GM18498 (cell line): ENCODE measurements around the gene FHAD1.

Experiments
- ATAC-seq: cut with Tn5 transposase; IDR thresholded peaks from one replicate; pipeline ENCODE4 v1.9.1; 2021; ENCODE audit warnings: mild to moderate bottlenecking, moderate library complexity; ENCODE audit not compliant: unreplicated experiment

FHAD1 gene

DNA sequence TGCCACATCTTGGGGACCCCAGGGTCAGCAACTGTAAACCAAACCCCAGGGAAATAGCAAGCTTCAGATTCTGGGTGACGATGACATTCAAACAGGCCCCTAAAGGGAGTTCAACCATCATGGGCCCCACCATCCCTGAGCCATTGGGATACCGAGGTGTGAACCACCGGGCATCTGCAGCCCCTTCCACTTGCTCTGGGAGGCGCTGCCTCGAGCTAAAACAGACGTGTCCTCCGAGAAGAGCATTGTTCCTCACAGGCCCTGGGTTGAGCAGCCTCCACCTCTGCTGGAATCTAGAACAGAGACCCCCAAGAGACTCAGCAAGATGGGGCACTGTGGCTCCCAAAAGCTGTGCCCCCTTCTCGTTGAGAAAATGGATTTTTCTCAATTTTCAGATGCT is 143.6 kb downstream of the FHAD1 start:
- no peak for ATAC-seq

DNA sequence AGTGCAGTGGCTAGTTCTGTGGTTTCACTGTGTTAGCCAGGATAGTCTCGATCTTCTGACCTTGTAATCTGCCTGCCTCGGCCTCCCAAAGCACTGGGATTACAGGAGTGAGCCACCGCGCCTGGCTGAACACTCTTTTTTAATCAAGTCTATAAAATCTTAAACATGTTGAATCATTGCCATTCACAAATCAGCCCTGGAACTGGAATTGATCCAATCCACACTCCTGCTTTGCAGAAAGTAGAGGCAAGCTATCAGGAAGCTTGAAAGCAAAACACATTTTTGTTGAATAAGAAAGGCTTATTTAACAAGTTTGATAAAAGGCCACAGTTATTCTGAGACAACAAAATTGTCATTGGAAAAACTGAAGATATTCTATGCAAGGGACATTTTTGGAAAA is 144.3 kb downstream of the FHAD1 start:
- no peak for ATAC-seq

DNA sequence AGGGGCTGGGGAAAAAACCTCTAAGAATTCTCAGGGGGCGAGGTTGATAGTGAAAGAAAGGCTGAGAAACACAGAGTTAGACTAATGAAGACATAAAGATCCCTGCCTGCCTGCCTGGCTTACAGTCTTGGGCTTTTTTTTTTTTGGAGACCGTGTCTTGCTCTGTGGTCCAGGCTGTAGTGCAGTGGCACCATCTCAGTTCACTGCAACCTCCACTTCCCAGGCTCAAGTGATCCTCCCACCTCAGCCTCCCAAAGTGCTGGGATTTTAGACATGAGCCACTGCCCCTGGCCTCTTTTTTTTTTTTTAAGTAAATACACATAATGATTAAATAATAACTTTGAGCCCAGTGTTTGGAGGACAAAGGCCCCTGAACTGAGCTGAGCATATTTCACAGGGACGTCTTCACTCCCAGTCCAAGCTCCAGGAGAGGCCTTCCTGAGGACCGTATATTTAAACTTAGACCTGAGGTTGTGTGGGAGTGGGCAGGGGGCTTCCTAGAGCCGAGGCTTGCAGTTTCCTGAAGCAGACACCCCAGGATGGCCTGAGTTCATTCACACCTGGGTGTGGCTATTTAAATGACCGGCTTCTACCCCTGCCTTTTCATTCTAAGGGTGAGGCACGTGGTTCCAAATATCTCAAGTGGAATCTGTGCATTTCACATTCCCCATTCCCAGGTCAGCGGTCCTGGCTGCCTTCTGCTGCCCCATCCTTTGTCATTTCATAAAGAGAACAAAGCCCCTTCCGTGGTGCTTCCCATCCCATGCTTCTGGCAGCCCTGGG is 146.6 kb downstream of the FHAD1 start:
- ATAC-seq: no peak

DNA sequence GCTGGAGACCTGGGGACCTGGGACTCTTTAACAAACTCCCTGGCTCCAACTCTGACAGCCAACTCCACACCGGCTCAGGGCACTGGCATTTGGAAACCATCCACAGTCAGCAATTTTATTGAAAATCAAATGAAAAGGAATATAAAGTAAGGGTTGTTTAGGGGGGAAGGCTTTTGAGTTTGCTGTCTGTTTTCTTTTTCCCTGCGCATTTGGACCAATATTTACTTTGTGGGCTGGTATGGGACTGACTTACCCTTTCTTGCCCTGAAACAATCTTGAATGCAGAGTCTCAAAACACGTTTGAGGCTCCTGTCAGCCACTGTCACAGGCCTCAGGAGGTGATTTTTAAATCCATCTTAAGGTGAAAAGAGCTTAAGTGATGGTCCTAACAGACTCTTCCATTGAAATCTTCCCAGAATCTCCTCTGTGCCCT is 147.3 kb downstream of the FHAD1 start:
- no peak for ATAC-seq

DNA sequence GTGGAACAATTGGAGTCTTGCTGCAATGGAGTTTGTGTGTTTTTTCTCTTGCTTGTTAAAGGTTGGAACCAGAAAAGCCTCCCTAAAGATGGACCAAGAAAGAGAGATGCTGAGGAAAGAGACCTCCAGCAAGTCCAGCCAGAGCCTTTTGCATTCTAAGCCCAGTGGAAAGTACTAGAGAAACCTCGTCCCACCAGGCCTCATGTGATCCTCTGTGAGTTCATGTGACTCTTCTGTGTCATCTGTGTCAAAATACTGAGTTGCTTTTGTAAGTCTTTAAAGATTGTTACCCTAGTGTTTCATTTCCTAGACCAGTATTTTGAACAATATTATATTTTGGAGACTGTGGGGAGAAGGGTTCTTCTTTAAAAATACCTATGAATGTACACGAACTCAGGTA is 150.2 kb downstream of the FHAD1 start:
- ATAC-seq: no peak

DNA sequence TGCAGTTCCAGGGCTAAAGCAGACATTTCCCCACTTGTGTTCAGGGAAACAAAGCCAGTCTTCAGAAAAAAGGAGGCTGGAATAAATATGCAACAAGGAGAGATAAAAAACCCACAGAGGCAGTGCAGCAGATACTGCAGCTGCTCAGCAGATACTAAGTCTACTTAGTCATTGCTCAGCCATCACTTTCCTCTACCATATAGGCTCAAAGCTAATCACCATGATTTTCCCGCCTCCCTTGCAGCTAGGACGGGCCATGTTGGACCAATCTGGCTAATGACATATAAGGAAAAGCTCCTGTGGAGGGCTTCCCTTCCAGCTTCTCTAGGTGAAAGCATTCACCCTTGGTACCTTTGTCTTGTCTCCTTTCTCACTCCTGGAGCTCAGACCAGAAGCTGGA is 152.7 kb downstream of the FHAD1 start:
- ATAC-seq: no peak

DNA sequence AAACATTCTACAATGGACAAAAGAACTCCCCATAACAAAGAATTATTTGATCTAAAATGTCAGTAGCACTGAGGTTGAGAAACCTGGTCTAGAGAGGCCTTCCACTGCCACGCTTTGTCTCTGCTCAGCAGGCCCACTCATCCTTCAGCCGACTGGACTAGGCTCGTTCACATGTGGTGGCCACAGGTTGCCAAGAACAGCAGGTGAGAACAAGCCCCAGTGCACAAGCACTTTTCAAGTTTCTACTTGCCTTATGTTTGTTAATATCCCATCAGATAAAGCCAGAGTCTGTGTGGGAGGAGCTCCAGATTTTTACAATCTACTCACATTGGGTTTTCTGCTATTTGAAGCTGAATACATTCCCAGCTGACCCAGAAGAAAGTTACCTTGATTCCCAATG is 153.6 kb downstream of the FHAD1 start:
- no peak for ATAC-seq

DNA sequence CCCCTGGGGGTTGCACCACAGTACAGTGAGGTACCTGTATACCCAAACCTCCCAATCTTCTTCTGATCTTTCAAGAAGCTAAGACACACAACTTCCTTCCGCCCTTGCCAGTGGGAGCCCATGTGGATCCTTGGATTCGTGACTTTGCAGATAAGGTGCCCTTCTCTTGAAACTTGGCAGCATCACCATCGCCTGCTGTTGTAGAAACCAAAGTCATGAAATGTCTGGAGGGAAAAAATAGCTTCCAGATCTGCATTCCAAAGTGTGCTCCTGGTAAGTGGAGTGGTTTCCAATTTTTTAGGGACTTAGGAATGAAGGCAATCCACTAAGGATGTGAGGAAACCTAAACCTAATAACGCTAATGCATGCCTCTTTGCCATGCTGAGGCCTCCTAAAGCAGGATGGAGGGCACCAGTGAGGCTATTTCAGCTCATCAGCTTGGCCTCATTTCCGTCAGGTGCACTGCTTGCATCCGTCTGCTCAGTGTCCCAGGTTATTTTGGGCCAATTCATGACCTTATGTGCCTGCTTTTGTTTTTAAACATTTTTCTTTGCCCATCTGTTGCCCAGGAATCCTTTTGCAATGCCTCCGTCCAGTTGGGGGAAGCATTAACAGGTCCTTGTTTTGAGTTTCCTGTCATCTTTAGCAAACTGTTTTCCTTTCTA is 154.5 kb downstream of the FHAD1 start:
- ATAC-seq: no peak

DNA sequence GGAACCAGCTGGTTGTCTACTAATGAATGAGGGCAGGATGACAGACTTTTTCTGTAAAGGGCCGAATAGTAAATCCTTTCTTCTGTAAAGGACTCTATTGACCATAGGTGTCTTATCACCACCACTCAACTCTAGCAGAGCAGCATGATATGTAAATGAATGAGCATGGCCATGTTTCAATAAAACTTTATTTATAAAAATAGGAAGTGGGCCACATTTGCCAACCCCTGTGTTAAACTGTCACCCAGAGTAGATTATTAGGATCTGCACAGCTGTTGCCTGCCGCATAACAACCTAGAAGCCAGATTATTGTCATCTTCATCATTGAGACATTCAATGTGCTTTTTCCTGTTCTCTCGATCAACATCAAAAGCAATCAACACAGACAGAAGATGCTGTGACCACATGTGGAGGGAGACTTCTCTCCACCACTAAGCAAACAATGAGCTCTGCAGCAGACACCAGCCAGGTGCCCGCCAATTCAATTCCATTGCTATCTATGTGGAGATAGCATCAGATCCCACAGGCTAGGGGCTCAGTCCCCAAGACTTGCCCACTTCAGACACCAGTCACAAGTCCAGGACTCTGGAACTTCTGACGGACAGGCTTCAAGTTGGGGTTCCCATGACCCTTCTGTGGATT is 155.9 kb downstream of the FHAD1 start:
- no peak for ATAC-seq

DNA sequence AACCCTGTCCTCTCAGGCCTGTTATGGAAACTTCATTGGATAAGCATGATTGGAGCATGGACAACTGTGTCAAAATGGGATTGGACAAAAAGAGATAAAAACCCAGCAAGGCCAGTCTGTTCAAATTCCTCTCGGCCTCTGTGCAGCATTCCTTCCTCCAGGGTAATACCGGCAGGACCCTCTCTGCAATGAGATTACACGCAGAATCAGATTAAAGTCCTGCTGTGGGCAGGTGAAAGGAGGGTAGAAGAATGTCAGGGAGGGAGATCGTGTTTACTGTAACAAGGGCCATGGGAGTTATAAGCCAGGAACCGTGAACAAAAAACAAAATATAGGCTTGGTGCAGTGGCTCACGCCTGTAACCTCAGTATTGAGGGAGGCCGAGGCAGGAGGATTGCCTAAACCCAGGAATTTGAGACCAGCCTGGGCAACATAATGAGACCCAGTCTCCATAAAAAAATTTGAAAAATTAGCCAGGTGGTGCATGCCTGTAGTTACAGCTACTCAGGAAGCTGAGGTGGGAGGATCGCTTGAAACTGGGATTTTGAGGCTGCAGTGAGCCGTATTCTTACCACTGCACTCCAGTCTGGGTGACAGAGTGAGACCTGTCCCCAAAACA is 157.0 kb downstream of the FHAD1 start:
- no peak for ATAC-seq

DNA sequence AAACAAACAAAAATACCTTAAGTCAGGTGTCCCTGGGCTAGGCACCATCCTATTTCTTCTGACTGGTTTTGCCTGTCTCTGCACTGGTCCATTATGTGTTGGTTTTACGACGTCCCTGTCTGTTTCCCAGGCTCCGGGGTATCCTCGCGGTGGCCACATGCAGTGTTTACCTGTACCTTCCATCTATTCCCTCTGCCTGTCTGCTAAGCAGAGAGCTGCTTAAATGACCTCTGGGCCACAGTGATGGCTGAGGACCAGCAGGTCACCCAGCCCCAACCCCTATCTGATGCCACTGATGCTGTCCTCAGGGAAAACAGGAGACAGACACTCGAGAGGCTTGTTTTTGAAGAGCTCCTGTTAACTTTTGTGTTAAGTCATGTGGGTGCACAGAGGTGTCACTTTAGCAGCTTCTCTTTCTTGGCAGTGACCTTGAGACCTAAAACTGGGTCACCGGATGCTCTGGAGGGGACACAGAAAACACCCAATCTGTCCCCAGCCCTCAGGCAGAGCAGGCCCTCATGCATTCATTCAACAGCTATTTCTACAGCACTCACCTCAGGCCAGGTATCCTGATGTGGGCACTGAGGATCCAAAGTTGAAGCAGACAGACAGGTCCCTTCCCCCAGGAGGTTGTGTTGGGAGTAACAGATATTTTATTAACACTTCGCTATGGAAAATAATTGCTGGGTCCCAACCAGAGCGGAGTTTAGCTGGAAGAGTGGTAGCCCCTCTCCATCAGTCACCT is 158.3 kb downstream of the FHAD1 start:
- no peak for ATAC-seq

DNA sequence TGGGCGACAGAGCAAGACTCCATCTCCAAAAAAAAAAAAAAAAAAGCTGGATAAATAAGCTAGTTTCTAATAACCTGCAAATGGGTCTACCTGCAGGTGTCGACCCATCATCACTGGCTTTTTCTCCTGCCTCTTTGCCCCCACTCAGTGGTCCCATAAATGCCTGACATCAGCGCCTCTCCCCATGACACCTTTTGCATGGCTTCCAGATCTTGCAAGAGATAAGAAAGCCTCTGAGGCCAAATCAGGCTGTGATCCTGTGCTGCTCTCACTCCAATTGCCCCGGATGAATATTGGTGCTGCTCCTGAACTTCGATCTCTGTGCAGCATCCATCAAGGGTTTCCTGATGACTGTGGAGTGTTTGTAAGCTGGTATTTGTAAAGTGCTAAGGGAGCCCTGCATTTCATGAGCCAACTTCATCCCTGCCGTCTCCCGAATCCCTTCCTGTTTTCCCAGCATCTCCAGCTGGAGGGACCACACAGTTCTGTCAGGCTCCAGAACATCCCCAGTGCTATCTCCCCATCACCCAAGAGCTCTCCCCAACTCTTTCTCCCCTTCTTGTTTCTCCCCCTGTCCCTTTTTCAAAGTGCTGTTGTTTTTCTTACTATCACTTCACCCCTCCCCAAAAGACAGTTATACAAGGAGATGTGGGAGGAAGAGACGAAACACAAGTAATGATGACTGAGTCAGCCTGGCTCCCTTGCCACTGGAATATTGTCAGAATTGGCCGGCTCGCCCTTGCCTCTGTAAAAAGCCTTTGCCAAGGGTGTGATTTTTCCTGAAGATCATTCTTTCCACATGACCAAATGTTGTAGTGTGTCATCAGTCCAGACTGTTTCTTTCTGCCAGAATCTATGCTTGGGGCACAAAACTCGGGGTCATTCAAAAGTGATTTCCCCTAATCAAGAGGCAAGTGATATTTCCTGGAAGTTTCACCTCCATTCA is 159.9 kb downstream of the FHAD1 start:
- no peak for ATAC-seq

DNA sequence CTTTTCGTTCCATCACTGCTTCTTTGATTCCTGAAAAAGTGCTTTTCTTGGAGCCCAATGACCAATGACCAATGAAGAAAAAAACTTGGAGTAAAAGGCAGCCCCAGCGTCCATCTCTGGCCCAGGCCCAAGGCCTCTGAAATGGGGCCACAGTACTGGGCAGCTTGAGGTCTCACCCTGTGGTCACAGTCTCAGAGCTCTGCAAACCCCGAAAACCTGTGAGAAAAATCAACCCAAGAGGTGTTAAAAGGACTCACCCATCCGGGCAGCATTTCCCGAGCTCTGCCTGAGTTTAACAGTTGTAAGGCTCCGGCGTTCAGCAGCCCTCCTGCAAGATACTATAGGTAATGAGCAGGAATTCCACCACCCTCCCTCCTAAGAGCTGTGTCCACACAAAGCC is 160.6 kb downstream of the FHAD1 start:
- ATAC-seq: no peak

DNA sequence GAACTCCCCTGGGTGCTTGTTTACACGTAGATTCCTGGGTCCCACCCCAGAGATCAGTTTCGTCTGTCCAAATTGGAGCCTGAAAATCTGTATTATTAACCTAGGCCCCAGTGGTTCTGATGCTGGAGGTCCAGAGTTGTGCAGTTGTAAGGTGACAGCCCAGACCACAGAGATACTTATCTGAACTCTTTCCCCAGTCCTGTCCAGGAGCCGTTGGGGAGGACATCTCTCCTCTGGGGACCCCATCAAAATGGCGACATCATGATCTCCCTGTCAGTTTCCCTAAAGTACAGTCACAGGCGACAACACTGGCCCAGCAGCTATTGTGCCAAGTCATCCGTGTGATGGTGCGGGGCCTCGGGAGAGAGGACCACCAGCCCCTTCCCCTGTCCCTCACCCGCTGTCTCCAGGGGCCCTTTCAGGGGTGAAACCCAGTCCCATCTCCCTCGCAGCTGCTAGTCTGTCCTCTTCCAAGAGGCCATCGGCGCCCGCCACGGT is 161.9 kb downstream of the FHAD1 start:
- ATAC-seq: no peak

DNA sequence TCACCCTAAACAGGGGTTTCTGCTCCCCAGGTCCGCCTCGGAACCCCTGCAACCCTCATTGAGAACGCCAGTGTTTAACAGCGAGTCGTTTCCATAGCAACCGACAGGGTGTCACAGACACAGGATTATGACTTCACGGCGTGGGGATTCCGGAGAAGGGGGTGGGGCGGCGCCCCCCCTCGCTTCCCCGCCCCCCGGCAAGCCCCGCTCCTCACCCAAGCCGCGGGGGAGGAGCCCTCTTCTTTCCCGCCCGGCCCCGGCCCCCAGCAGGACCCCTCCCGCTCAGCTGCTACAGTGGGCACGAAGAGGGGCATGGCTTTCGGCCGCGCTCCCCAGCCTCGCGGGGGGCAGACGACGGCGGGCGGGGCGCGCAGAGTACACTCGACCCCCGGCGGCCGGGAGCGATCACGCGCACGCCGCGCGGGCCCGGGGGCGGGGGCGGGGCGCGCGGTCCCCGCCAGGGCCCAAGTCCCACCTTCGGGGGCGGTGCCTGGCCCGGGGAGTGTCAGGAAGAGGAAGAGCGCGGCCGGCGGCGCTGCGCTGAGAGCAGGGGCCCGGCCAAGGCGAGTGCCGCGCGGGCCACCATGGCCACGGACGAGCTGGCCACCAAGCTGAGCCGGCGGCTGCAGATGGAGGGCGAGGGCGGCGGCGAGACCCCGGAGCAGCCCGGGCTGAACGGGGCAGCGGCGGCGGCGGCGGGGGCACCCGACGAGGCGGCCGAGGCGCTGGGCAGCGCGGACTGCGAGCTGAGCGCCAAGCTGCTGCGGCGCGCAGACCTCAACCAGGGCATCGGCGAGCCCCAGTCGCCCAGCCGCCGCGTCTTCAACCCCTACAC is 162.6 kb downstream of the FHAD1 start, which contains the start of gene EFHD2:
Gene EFHD2, plus strand, starts transcription at position 501 of the 835 bp plus-strand sequence. Its CDS starts 84 bp downstream, at position 585.
- ATAC-seq: peak; percentile 80

DNA sequence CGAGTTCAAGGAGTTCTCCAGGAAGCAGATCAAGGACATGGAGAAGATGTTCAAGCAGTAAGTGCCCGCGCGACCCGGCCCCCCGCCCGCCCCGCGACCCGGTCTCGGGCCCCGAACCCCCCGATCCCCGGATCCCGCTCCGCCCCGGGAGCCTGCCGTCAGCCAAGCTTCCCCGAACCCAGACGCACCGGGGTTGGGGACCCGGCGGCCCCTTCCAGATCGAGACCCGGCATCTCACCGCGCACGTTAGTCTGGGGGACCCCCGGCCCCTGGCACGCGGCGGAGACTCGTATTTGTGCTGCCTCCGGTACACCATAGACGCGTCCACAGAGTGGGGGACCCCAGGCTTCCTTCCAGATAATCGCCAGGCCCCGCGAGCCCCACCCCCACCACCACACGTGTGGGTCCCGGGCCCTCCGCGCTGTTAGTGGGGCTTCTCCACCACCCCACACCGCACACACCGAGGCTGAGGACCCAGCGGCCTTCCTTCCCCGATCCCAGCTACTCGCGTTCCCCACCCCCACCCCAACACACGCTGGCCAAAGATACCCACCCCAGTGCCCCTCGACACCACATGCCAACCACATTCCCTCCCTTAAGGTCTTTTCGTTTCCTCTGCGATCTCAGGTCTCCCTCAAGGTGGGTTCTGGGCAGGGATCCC is 163.3 kb downstream of the FHAD1 start:
- ATAC-seq: no peak

DNA sequence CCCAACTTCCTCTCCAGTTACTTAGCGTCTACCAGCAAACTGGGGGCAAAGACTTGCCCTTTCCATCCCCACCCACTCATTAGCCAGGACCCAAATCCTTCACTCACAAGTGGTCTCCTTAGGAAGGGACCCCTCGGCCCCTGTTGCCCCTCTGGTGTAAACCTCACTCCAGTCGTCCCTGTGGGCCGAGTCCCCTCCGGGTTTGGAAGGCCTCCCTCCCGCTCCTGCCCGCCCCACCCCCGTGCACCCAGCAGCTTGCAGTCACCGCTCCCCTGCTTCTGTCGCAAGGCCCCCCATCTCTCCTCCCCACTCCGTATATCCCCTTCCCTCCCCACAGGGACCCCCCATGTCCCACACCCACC is 163.8 kb downstream of the FHAD1 start:
- no peak for ATAC-seq

DNA sequence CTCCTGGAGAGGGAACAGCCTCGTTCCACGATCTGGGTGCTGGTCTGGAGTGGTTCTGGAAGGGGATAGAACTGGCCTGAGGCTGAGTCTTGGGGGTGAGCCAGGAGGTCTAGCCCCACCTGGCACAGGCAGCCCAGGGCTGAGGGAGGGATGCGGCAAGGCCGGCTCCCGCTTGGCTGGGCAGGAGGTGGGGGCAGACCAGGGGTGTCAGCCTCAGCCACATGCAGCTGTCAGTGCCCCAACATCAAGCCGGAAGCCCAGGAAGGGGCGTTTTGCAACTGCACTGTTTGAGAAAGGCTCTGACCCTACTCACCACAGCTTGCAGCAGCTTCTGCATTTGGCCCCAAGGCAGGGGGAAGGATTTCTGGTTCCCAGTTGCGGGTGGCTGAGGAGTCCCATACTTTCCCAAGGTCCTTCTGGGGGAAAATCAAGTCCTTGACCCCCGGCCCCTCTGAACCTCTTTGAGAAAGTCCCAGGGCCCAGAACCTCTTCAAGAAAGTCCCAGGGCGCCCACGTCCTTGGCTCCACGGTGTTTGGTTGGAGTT is 164.6 kb downstream of the FHAD1 start:
- ATAC-seq: peak; percentile 57
